HepG2 (cell line): ENCODE measurements around the gene SLC4A11. TPM values are rescaled to one million over a fixed set of nuclear protein-coding genes. Genes with fewer than 3 reads are reported as not detected.

ENCODE experiments used
- CBX1 ChIP-seq: IDR thresholded peaks from one replicate; pipeline ENCODE4 v1.6.1; 2016; ENCODE audit warnings: antibody characterized with exemption, low read depth
- GPN1 ChIP-seq: sonication (generic); formaldehyde crosslinking; IDR thresholded peaks from 2 replicates; pipeline ENCODE4 v1.5.1; 2020; ENCODE audit warnings: missing genetic modification reagents, borderline replicate concordance
- HMG20A ChIP-seq: IDR thresholded peaks from 2 replicates; pipeline ENCODE4 v1.6.1; 2016; ENCODE audit warnings: borderline replicate concordance
- IKZF1 ChIP-seq: fragments of 450-650 bp; IDR thresholded peaks from 2 replicates; pipeline ENCODE4 v1.7.1; 2016
- KDM4B ChIP-seq: sonication (generic); formaldehyde crosslinking; IDR thresholded peaks from 2 replicates; pipeline ENCODE4 v1.4.0; 2020; ENCODE audit warnings: missing genetic modification reagents
- MBD4 ChIP-seq: IDR thresholded peaks from 2 replicates; pipeline ENCODE4 v1.6.1; 2012; ENCODE audit warnings: low read length, inconsistent platforms, borderline replicate concordance
- MTERF4 ChIP-seq: sonication (generic); formaldehyde crosslinking; IDR thresholded peaks from 2 replicates; pipeline ENCODE4 v1.8.0; 2023; ENCODE audit warnings: mild to moderate bottlenecking, missing genetic modification reagents
- MXD1 ChIP-seq: sonication (generic); formaldehyde crosslinking; IDR thresholded peaks from 2 replicates; pipeline ENCODE4 v1.4.0; 2020; ENCODE audit warnings: mild to moderate bottlenecking, missing genetic modification reagents
- ZBTB7A ChIP-seq: sonication (generic); formaldehyde crosslinking; IDR thresholded peaks from 2 replicates; pipeline ENCODE4 v1.8.0; 2022; ENCODE audit warnings: mild to moderate bottlenecking, missing genetic modification reagents
- ZHX1 ChIP-seq: sonication (generic); formaldehyde crosslinking; IDR thresholded peaks from 2 replicates; pipeline ENCODE4 v1.8.1; 2022; ENCODE audit warnings: low read depth, mild to moderate bottlenecking, missing genetic modification reagents
- ZHX2 ChIP-seq, 2 experiments: sonication (generic) in 1 of 2; formaldehyde crosslinking in 1 of 2; IDR thresholded peaks; 2 replicates each; pipeline versions ENCODE4 v1.6.1 to v1.9.0; 2014 to 2022; ENCODE audit warnings: antibody characterized with exemption in 1 of 2, borderline replicate concordance in 1 of 2, inconsistent platforms in 1 of 2, low read depth in 1 of 2, missing genetic modification reagents in 1 of 2
- ZNF136 ChIP-seq: sonication (generic); formaldehyde crosslinking; IDR thresholded peaks from 2 replicates; pipeline ENCODE4 v1.8.1; 2022; ENCODE audit warnings: low read depth, mild to moderate bottlenecking, moderate library complexity, missing genetic modification reagents
- ZNF274 ChIP-seq: sonication (generic); formaldehyde crosslinking; IDR thresholded peaks from 2 replicates; pipeline ENCODE4 v1.5.1; 2020; ENCODE audit warnings: mild to moderate bottlenecking, missing genetic modification reagents
- ZNF556 ChIP-seq: sonication (generic); formaldehyde crosslinking; IDR thresholded peaks from 2 replicates; pipeline ENCODE4 v1.4.0; 2020; ENCODE audit warnings: mild to moderate bottlenecking, missing genetic modification reagents, borderline replicate concordance
- ZZZ3 ChIP-seq: sonication (generic); formaldehyde crosslinking; IDR thresholded peaks from 2 replicates; pipeline ENCODE4 v1.4.0; 2020; ENCODE audit warnings: missing genetic modification reagents, mild to moderate bottlenecking, borderline replicate concordance
- polyA plus RNA-seq, 8 experiments: library from polyadenylated mRNA; depleted of rRNA in 3 of 8; stranded (reverse) in 7 of 8; unstranded in 1 of 8; fragments of >200 nt; fragmentation: Illumina TruSeq in 4 of 8; extraction: Trizol in 4 of 8; gene quantifications; 2 replicates each; pipeline versions ENCODE4 v1.2.1 to v1.2.3, GENCODE V29; 2011 to 2016; ENCODE audit warnings: low read depth in 4 of 8, missing spikeins in 1 of 8, mixed read lengths in 1 of 8; ENCODE audit not compliant: insufficient read depth in 1 of 8
- total RNA-seq, 5 experiments: library from RNA; depleted of rRNA; stranded (reverse); fragments of >200 nt; fragmentation: Illumina TruSeq; extraction: Trizol; gene quantifications; 2 replicates each; pipeline ENCODE4 v1.2.3, GENCODE V29; 2016; ENCODE audit warnings: low read depth in 1 of 5
- TF ChIP-seq, protein P1 (sequence below): sonication (generic); formaldehyde crosslinking; IDR thresholded peaks from 2 replicates; pipeline ENCODE4 v1.4.0; 2020; ENCODE audit warnings: mild to moderate bottlenecking, missing genetic modification reagents, borderline replicate concordance

SLC4A11 gene
- total and polyA plus RNA-seq, 2 of the 13 experiments (the other 11 are each of a cell fraction or from before 2014, with no cell fraction given), result 3.9 to 27.0 TPM

DNA sequence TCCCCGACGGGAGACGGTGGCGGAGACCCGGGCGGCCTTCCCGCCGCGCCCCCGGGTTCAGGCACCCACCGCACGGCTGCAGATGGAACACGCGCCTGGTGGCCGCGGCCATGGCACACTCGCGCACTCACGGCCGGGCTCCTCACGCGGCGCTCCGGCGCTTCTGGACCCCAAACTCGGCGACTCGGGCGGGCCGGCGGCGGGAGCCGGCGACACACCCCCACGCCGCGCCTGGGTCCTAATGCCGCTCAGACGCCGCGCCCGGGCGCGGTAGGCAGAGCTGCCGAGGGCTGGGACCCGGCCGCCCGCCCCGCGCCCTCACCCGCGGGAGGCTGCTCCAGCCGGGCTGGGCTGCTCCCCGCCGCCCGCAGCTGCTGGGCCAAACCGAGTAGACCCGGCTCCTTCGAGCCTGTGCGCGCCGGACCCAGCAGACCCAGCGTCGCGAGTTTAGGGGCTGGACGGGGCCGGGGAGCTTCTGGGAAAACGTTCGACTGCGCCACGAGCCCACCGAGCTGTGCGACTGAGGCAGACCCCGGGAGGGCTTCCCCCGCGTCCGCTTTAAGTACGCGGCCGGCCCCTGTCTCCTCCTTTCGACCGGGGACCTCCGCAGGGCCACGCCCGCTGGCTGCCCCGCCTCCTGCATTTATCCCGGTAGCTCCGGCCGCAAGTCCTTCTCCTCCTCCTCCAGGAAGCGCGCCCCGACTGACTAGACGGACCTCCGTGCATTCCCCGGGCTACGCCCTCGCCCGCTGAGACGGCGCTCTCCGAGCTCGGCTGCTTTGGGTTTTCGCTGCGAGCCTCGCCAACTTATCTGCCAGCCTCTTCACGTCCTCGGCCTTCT, at the start of gene SLC4A11 (continued):
- no peak; the same call in 1 of the 2 replicates for TF ChIP-seq ZNF556 (CRISPR knock-in tag)
- TF ChIP-seq MXD1 (CRISPR knock-in tag), result no peak; the same call in 1 of the 2 replicates
- TF ChIP-seq ZZZ3, result no peak
- no peak for TF ChIP-seq ZHX2 (IDR thresholded peaks at IDR 0.05; ENCODE audit: low read depth)
- no peak; the same call in 1 of the 2 replicates for TF ChIP-seq ZHX2 (CRISPR knock-in tag; IDR thresholded peaks at IDR 0.05; ENCODE audit: borderline replicate concordance)
- 0 out of 2 replicates have a peak, but pooled peaks have one; percentile 87 for TF ChIP-seq ZNF136
- no peak for TF ChIP-seq GPN1 (CRISPR knock-in tag)
- TF ChIP-seq MBD4, result no peak
- TF ChIP-seq CBX1, result no peak
- 0 out of 2 replicates have a peak, but pooled peaks have one; percentile 27 for TF ChIP-seq KDM4B
- TF ChIP-seq ZHX1 (CRISPR knock-in tag), result peak; percentile 30; the same call in 1 of the 2 replicates
- TF ChIP-seq, protein P1, sequence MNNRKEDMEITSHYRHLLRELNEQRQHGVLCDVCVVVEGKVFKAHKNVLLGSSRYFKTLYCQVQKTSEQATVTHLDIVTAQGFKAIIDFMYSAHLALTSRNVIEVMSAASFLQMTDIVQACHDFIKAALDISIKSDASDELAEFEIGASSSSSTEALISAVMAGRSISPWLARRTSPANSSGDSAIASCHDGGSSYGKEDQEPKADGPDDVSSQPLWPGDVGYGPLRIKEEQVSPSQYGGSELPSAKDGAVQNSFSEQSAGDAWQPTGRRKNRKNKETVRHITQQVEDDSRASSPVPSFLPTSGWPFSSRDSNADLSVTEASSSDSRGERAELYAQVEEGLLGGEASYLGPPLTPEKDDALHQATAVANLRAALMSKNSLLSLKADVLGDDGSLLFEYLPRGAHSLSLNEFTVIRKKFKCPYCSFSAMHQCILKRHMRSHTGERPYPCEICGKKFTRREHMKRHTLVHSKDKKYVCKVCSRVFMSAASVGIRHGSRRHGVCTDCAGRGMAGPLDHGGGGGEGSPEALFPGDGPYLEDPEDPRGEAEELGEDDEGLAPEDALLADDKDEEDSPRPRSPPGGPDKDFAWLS (CRISPR knock-in tag), result no peak
- TF ChIP-seq HMG20A (CRISPR knock-in tag), result no peak
- peak; percentile 71 for TF ChIP-seq ZNF274 (CRISPR knock-in tag)
- TF ChIP-seq MTERF4 (CRISPR knock-in tag), result peak; percentile 72; the same call in 1 of the 2 replicates
- no peak for TF ChIP-seq ZBTB7A (CRISPR knock-in tag)
- no peak for TF ChIP-seq IKZF1
